Stimulated activated CD8-positive, alpha-beta memory T cell treated with anti-CD3 and anti-CD28 coated beads, Interleukin-15, amount 100 ng/mL, for 4 hours (primary cell): Measurements from ENCODE around the gene GPR84.

Experiments
- DNase-seq, 2 donors: peaks; one replicate each; pipeline ENCODE4 v3.0.0-alpha.2; 2020; ENCODE audit warnings: low read depth in 2 of 2

The GPR84 gene

GRCh38 chr12:54392485-54393206 lies 28.4 kb upstream of the GPR84 start:
- DNase-seq: no peak

GRCh38 chr12:54390668-54391551 lies 26.6 kb upstream of the GPR84 start:
- peak; percentile 38 to 62 for DNase-seq

GRCh38 chr12:54390176-54390667 lies 25.9 kb upstream of the GPR84 start:
- DNase-seq: no peak

GRCh38 chr12:54389607-54390175 lies 25.4 kb upstream of the GPR84 start:
- no peak for DNase-seq

GRCh38 chr12:54389134-54389508 lies 24.8 kb upstream of the GPR84 start:
- no peak for DNase-seq

GRCh38 chr12:54388237-54389133 lies 24.2 kb upstream of the GPR84 start:
- DNase-seq: no peak

GRCh38 chr12:54387114-54387467 lies 22.8 kb upstream of the GPR84 start:
- DNase-seq: no peak

GRCh38 chr12:54386403-54387113 lies 22.3 kb upstream of the GPR84 start:
- DNase-seq: no peak

GRCh38 chr12:54385251-54385914 lies 21.1 kb upstream of the GPR84 start:
- no peak for DNase-seq

- no peak for DNase-seq
Measured at GRCh38 chr12:54384591-54385041, 20.3 kb upstream of the GPR84 start, which contains the start of gene ZNF385A. Gene ZNF385A (minus strand): TSS chr12:54384733. CDS start chr12:54384514, 219 bp downstream.

- DNase-seq: no peak
Measured at GRCh38 chr12:54383041-54383609, 18.8 kb upstream of the GPR84 start.

GRCh38 chr12:54381136-54381535 lies 16.9 kb upstream of the GPR84 start:
- DNase-seq: no peak

GRCh38 chr12:54379398-54380201 lies 15.3 kb upstream of the GPR84 start:
- DNase-seq: peak; percentile 72 to 75

GRCh38 chr12:54378796-54379397 lies 14.6 kb upstream of the GPR84 start:
- DNase-seq: no peak

GRCh38 chr12:54377797-54378515 lies 13.7 kb upstream of the GPR84 start:
- no peak for DNase-seq

GRCh38 chr12:54377007-54377406 lies 12.7 kb upstream of the GPR84 start:
- no peak for DNase-seq

- DNase-seq: no peak
Measured at GRCh38 chr12:54376596-54376995, 12.3 kb upstream of the GPR84 start.

- no peak for DNase-seq
Measured at GRCh38 chr12:54375259-54375579, 10.9 kb upstream of the GPR84 start.
